Tongue (tissue), 2 donors: ENCODE data around the gene FOXK2. TPM values are rescaled to one million over a fixed set of nuclear protein-coding genes. Genes with fewer than 3 reads are reported as not detected.
"Not testable (repeated sequence)": the region's sequence is repeated elsewhere in the genome, so short reads cannot be mapped to it uniquely, and the experiment has no call there.

Experiments used
- DNase-seq: peaks from one replicate; pipeline ENCODE4 v3.0.0-alpha.2; 2015
- total RNA-seq: library from RNA; depleted of rRNA; stranded (reverse); fragments of >200 nt; gene quantifications from one replicate; pipeline ENCODE4 v1.2.3, GENCODE V29; 2014

FOXK2 gene
- total RNA-seq, 1 donor from 2014 or later: 51.7 TPM

DNA sequence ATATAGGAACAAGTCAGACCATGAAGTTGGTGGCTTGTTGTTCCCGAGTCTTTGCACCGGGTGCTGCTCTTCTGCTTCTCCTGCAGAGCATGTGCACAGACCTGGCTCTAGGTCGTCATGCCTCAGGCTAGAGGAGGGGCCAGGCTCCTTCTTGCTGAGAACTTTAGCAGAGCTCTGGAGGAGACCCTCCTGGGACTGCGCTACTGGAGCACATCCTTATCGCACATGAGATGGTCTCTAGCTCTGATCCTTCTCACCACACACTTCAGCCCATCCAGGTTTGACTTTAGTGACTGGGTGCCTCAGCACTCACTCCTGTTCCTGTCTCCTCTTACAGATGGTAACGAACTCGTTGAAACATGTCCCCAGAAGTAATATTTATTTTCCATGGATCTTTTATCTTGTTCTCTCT lies 14.9 kb downstream of the FOXK2 start:
- no peak for DNase-seq

DNA sequence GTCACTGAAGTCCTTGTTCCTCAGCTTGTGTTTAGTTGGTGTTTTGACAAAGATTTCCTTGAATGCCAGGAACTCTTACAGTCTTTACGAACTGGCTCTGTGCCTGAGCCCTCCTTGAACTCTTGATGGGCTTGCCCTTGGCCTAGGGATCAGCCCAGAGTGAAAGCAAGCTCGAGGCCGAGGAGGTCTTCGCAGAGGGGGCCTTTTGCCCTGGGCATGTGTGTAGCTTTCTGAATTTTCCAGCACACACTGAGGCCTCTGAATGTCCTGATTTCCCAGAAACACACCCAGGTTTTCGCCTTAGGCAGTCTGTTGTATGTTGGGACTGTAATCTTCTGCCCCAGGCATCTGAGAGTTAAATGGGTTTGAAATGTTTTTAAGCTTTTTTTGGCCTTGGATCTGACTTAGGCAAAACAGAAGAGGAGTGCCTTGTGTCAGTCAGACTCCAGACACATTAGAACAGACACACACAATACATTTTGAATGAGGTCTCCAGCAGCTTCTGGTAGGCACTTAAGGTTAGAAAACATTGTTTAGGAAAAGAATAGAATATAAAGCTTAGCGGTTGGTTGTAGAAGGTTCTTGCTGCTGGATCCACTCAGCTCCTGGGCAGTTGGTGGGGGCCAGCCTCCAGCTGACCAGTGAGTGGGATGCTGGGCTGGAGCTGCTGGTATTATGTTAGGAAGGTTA lies 17.1 kb downstream of the FOXK2 start:
- peak; percentile 68 for DNase-seq

GRCh38 chr17:82537228-82537627 lies 17.7 kb downstream of the FOXK2 start:
- not testable (repeated sequence) for DNase-seq

- DNase-seq: not testable (repeated sequence)
These were observed 19.5 kb downstream of the FOXK2 start for GRCh38 chr17:82539076-82539475.

DNA sequence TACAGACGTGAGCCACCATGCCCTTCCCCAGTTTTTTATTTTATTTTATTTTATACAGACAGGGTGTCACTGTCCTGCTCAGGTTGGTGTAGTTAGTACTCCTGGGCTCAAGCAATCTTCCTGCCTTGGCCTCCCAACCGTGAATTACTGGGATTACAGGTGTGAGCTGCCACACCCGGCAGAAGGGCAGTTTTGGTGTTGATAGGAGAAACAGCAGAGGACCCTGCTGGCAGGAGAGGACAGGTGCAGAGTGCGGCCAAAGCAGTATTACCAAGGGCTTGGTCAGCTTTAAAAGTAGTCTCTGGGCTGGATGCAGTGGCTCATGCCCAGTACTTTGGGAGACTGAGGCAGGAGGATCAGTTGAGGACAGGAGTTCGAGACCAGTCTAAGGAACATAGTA lies 22.9 kb downstream of the FOXK2 start:
- DNase-seq: no peak

GRCh38 chr17:82544431-82545070 lies 25.0 kb downstream of the FOXK2 start:
- DNase-seq: peak; percentile 57

GRCh38 chr17:82545071-82545462 lies 25.5 kb downstream of the FOXK2 start:
- DNase-seq: peak; percentile 76

DNA sequence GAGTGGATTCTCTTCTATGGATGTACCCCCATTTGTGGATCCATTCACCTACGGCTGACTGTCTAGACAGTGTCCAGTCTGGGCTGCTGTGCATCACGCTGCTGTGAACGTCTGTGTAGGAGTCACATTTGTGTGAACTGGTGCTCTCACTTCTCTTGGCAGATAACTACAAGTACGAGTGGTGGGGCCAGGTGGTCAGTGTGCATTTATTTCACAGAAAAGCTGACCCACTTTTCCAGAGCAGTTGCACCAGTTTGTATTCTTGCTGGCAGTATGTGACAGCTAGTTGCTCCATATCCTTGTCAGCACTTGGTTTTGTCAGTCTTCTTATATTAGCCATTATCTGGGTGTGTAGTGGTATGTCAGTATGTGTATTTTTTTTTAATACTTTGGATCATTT lies 28.4 kb downstream of the FOXK2 start:
- no peak for DNase-seq

- DNase-seq: no peak
These were observed 29.3 kb downstream of the FOXK2 start for GRCh38 chr17:82548681-82549303.

DNA sequence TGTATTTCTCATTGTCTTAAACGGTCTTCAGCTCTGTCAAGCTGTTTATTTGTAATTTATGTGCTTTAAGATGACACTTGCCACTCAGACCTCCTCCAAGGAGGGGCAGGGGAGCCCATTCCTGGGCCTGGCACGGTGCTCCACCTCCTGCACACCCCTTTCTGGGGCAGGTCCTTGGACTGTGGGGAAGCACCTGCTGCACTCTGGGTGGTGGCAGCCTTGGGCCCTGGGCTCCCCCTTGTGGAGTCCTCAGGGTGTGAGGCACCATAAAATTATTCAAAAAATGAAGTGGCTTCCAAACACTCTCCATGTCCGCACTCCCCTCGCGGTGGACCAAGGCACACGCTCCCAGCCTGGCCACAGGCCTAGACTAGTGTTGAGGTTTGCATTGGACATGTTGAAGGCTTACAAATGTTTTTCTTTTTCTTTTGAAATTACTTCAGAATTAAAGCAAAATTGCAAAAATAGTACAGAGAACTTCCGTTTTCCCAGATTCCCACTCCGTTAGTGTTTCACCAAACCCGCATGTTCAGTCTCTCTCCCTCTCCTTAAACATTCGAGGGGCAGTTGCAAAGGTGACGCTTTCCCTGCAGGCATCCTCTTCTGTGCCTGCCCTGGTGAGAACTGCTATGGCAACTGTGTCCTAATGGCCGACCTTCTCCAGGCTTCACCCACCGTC lies 32.4 kb downstream of the FOXK2 start:
- DNase-seq: peak; percentile 69

GRCh38 chr17:82552580-82552979 lies 33.0 kb downstream of the FOXK2 start:
- DNase-seq: no peak

GRCh38 chr17:82553210-82553930 lies 33.8 kb downstream of the FOXK2 start:
- DNase-seq: no peak

- DNase-seq: not testable (repeated sequence)
These were observed 38.0 kb downstream of the FOXK2 start for GRCh38 chr17:82557510-82557909.

- DNase-seq: peak; percentile 66
These were observed 40.2 kb downstream of the FOXK2 start for GRCh38 chr17:82559566-82560251.

- DNase-seq: no peak
These were observed 40.7 kb downstream of the FOXK2 start for GRCh38 chr17:82560252-82560642.

GRCh38 chr17:82560802-82561428 lies 41.4 kb downstream of the FOXK2 start:
- DNase-seq: no peak

GRCh38 chr17:82561429-82562035 lies 42.0 kb downstream of the FOXK2 start:
- no peak for DNase-seq

DNA sequence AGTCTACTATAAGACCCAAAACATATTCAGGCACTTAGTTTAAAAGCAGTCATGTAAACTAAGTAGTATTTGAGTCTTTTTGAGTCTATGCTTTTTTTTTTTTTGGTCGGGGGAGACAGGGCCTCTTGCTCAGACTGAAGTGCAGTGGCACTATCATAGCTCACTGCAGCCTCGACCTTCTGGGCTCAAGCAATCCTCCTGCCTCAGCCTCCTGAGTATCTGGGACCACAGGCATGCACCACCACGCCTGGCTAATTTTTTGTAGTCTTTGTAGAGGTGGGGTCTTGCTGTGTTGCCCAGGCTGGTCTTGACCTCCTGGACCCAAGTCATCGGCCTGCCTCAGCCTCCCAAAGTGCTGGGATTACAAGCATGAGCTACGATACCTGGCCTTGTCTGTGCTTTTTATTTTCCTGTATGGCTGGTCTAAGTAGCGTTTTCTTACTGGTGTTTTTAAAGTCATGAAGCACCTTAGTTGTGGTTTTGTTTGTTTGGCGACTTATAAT lies 43.2 kb downstream of the FOXK2 start:
- not testable (repeated sequence) for DNase-seq

DNA sequence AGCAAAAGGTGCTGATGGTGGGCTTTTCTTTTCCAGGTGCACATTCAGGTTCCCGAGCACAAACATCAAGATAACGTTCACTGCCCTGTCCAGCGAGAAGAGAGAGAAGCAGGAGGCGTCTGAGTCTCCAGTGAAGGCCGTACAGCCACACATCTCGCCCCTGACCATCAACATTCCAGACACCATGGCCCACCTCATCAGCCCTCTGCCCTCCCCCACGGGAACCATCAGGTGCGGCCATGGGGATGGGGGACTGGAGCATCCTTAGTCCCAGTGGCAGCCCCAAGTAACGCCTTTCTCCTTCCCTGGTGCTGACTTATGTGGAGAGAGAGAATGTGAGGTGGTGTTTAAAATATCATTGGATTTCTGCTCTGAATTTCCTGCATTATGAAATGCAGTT lies 43.8 kb downstream of the FOXK2 start:
- no peak for DNase-seq

- not testable (repeated sequence) for DNase-seq
These were observed 44.2 kb downstream of the FOXK2 start for GRCh38 chr17:82563745-82564144.

GRCh38 chr17:82564241-82564640 lies 44.7 kb downstream of the FOXK2 start:
- DNase-seq: no peak
